DMS53 treated with DMSO at 0.1 percent for 48 hours (cell line): ENCODE measurements around the gene ZKSCAN5.
"Not testable (repeated sequence)": the region's sequence is repeated elsewhere in the genome, so short reads cannot be mapped to it uniquely, and the experiment has no call there.

ENCODE experiments used
- DNase-seq: peaks from one replicate; lab custom pipeline; 2025; ENCODE audit not compliant: unreplicated experiment; lab: John Stamatoyannopoulos, UW

The ZKSCAN5 gene

DNA sequence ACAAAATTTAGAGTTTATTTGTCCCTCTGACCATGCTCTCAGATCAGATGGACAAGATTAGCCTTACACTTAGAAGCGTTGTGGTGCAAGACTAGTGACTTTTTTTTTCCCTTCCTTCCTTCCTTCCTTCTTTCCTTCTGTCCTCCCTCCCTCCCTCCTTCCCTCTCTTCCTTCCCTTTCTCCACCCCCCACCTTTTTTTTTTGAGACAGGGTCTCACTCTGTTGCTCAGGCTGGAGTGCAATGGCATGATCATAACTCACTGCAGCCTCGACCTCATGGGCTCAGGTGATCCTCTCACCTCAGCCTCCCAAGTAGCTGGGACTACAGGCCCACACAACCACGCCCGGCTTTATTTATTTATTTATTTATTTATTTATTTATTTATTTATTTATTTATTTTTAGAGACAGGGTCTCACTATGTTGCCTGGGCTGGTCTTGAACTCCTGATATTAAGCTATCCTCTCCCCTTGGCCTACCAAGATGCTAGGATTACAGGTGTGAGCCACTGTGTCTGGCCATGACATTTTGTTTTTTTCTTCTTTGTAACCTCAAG lies 76.4 kb downstream of the ZKSCAN5 start:
- DNase-seq = not testable (repeated sequence)
